ENCODE measurements around the gene EPS8L3.

DNA sequence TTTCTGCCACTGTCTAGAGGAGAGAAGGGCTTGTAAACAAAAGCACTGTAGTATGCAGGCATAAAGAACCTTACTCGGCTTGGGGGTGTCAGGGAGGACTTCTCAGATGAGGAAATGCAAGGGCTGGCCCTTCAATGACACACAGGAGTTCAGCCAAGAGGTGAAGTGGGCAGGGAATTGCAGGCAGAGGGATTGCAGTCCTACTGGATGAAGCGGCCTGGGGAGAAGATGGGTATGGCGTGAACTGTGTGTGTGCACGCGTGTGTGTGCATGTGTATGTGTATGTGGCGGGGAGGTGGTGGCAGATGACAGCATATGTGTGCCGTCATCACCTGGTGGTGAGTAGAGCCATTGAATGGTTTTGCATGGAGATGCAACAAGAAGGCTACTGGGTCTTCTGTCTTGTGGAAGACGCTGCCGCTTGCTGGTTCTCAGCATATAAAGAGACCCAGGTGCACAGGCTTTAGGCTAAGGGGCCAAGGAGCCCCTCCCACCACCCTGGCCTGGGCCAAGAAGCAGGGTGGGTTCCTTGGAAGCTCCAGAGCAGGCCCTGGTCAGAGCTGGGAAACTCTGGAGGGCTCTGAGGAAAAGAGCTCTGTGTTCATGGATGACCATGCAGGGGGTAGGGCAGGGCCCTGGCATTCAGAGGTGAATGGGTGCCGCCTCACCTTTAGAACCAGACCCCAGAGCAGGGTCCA, 4.1 kb upstream of the EPS8L3 start:
- TF ChIP-seq CHD1 (IDR thresholded peaks at IDR 0.05; ENCODE audit: low read depth, low read length): no peak
- TF ChIP-seq JUND (IDR thresholded peaks at IDR 0.05; ENCODE audit: low read depth, low read length): no peak
- TF ChIP-seq EZH2 (IDR thresholded peaks at IDR 0.05; ENCODE audit: borderline replicate concordance, control insufficient read depth, low read depth, low read length): no peak
- TF ChIP-seq SMC3 (IDR thresholded peaks at IDR 0.05; ENCODE audit: borderline replicate concordance, low read length): no peak
- no peak for TF ChIP-seq ZBTB40 (IDR thresholded peaks at IDR 0.05; ENCODE audit: borderline replicate concordance)
- no peak for TF ChIP-seq E2F4 (IDR thresholded peaks at IDR 0.05; ENCODE audit: low read depth, low read length)
- no peak for TF ChIP-seq POLR2AphosphoS5 (IDR thresholded peaks at IDR 0.05; ENCODE audit: low read length)
- TF ChIP-seq, protein P1, sequence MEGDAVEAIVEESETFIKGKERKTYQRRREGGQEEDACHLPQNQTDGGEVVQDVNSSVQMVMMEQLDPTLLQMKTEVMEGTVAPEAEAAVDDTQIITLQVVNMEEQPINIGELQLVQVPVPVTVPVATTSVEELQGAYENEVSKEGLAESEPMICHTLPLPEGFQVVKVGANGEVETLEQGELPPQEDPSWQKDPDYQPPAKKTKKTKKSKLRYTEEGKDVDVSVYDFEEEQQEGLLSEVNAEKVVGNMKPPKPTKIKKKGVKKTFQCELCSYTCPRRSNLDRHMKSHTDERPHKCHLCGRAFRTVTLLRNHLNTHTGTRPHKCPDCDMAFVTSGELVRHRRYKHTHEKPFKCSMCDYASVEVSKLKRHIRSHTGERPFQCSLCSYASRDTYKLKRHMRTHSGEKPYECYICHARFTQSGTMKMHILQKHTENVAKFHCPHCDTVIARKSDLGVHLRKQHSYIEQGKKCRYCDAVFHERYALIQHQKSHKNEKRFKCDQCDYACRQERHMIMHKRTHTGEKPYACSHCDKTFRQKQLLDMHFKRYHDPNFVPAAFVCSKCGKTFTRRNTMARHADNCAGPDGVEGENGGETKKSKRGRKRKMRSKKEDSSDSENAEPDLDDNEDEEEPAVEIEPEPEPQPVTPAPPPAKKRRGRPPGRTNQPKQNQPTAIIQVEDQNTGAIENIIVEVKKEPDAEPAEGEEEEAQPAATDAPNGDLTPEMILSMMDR (IDR thresholded peaks at IDR 0.05 in 2 of 3, conservative IDR thresholded peaks at IDR 0.05 in 1 of 3; ENCODE audit: control insufficient read depth in 2 of 3, extremely low read depth in 1 of 3, insufficient read depth in 1 of 3, low read depth in 3 of 3, low read length in 3 of 3): no peak

All from GM12878 (cell line).